Measurements from ENCODE around the gene ZSCAN22.
"Not testable (repeated sequence)": the region's sequence is repeated elsewhere in the genome, so short reads cannot be mapped to it uniquely, and the experiment has no call there.

Gene ZSCAN22

GRCh38 chr19:58336820-58337219, 10.0 kb downstream of the ZSCAN22 start:
- DNase-seq (ENCODE audit: low read depth): no peak
- no peak for TF ChIP-seq CTCF (IDR thresholded peaks at IDR 0.05; ENCODE audit: control insufficient read depth, insufficient read depth, low read depth, low read length, missing control alignments)
- no peak overlapping the region for H3K4me3 ChIP-seq (ENCODE audit: control insufficient read depth, low read depth, low read length)

GRCh38 chr19:58338336-58338735, 11.5 kb downstream of the ZSCAN22 start:
- TF ChIP-seq CTCF (IDR thresholded peaks at IDR 0.05; ENCODE audit: control insufficient read depth, insufficient read depth, low read depth, low read length, missing control alignments): no peak
- H3K4me3 ChIP-seq (ENCODE audit: control insufficient read depth, low read depth, low read length): no peak overlapping the region
- no peak for DNase-seq (ENCODE audit: low read depth)

GRCh38 chr19:58338825-58339558, 12.2 kb downstream of the ZSCAN22 start:
- no peak overlapping the region for H3K4me3 ChIP-seq (ENCODE audit: control insufficient read depth, low read depth, low read length)
- DNase-seq (ENCODE audit: low read depth): no peak
- TF ChIP-seq CTCF (IDR thresholded peaks at IDR 0.05; ENCODE audit: control insufficient read depth, insufficient read depth, low read depth, low read length, missing control alignments): no peak

GRCh38 chr19:58345558-58345957, 18.8 kb downstream of the ZSCAN22 start:
- TF ChIP-seq CTCF (IDR thresholded peaks at IDR 0.05; ENCODE audit: control insufficient read depth, insufficient read depth, low read depth, low read length, missing control alignments): no peak
- no peak overlapping the region for H3K4me3 ChIP-seq (ENCODE audit: control insufficient read depth, low read depth, low read length)
- no peak for DNase-seq (ENCODE audit: low read depth)

- TF ChIP-seq CTCF (IDR thresholded peaks at IDR 0.05; ENCODE audit: control insufficient read depth, insufficient read depth, low read depth, low read length, missing control alignments): no peak
- DNase-seq (ENCODE audit: low read depth): no peak
These were observed 20.5 kb downstream of the ZSCAN22 start for GRCh38 chr19:58346961-58347929.

GRCh38 chr19:58348080-58348479, 21.3 kb downstream of the ZSCAN22 start:
- H3K4me3 ChIP-seq (ENCODE audit: control insufficient read depth, low read depth, low read length): peak overlapping the region; percentile 83

More at GRCh38 chr19:58346961-58347929, 20.5 kb downstream of the ZSCAN22 start:
- H3K4me3 ChIP-seq (ENCODE audit: control insufficient read depth, low read depth, low read length): peak overlapping the region; percentile 83

GRCh38 chr19:58349590-58349989, 22.8 kb downstream of the ZSCAN22 start:
- no peak for DNase-seq (ENCODE audit: low read depth)
- H3K4me3 ChIP-seq (ENCODE audit: control insufficient read depth, low read depth, low read length): no peak overlapping the region
- no peak for TF ChIP-seq CTCF (IDR thresholded peaks at IDR 0.05; ENCODE audit: control insufficient read depth, insufficient read depth, low read depth, low read length, missing control alignments)

More at GRCh38 chr19:58348080-58348479, 21.3 kb downstream of the ZSCAN22 start:
- DNase-seq (ENCODE audit: low read depth): not testable (repeated sequence)

Measured in AG09309 (cell line).